ENCODE data around the gene MAPKAPK2. TPM values are rescaled to one million over a fixed set of nuclear protein-coding genes. Genes with fewer than 3 reads are reported as not detected.
A peak's percentile ranks its signal among the peaks of the same experiment; 100 is the strongest.

MAPKAPK2 gene
- total and polyA plus RNA-seq, 2 of the 13 experiments (the other 11 are each of a cell fraction or from before 2014, with no cell fraction given), result 16.6 to 34.0 TPM

DNA sequence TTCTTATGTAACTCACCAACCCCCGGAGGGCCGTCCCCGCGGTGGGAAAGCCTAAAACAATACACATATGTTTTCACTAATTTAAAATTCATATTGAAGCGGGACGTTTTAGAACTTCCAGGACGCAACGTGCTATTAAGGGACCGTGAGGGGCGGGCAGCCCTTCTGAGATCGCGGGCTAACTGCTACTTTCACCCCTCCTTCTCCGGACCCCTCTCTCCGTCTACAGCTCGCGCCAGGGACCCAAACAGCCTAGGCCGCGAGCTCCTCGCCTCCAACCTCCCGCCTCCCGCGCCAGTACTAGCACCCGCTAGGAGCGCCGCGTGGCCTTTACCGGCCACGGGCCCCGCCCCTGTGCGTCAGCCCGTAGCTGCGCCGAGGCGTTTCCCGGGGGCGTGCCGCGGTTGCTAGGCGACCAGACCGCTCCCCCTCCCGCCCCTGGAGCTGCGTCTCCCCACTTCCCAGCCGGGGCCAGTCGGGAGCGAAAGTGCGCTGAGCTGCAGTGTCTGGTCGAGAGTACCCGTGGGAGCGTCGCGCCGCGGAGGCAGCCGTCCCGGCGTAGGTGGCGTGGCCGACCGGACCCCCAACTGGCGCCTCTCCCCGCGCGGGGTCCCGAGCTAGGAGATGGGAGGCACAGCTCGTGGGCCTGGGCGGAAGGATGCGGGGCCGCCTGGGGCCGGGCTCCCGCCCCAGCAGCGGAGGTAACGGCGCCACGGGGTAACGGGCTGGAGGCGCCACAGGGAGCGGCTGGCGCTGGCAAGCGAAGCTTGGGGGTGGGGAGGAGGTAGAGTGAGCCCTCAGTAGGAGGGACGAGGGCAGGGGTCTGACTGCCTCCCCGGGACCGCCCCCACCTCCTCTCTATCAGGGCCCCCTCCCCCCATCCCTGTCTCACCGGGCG is 49.4 kb upstream of the MAPKAPK2 start, which contains the start of gene DYRK3 (continued):
- TF ChIP-seq, protein P1, sequence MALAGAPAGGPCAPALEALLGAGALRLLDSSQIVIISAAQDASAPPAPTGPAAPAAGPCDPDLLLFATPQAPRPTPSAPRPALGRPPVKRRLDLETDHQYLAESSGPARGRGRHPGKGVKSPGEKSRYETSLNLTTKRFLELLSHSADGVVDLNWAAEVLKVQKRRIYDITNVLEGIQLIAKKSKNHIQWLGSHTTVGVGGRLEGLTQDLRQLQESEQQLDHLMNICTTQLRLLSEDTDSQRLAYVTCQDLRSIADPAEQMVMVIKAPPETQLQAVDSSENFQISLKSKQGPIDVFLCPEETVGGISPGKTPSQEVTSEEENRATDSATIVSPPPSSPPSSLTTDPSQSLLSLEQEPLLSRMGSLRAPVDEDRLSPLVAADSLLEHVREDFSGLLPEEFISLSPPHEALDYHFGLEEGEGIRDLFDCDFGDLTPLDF (CRISPR knock-in tag; IDR thresholded peaks at IDR 0.05), result peak; percentile 53; the same call in 1 of the 2 replicates
- TF ChIP-seq, protein P2, sequence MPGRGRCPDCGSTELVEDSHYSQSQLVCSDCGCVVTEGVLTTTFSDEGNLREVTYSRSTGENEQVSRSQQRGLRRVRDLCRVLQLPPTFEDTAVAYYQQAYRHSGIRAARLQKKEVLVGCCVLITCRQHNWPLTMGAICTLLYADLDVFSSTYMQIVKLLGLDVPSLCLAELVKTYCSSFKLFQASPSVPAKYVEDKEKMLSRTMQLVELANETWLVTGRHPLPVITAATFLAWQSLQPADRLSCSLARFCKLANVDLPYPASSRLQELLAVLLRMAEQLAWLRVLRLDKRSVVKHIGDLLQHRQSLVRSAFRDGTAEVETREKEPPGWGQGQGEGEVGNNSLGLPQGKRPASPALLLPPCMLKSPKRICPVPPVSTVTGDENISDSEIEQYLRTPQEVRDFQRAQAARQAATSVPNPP (CRISPR knock-in tag; IDR thresholded peaks at IDR 0.05), result no peak
- TF ChIP-seq, protein P3, sequence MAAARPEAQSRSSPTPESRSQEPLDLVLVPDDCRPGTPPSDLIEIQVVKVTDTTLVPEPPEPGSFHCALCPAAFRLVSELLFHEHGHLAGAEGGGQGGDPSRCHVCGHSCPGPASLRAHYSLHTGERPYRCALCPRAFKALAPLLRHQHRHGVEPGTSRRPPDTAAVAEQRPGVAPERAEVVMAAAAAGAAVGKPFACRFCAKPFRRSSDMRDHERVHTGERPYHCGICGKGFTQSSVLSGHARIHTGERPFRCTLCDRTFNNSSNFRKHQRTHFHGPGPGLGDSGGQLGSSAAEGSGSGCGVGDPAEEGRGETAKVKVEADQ (CRISPR knock-in tag; IDR thresholded peaks at IDR 0.05; ENCODE audit: borderline replicate concordance), result peak; percentile 34; the same call in 1 of the 2 replicates
- TF ChIP-seq, protein P4, sequence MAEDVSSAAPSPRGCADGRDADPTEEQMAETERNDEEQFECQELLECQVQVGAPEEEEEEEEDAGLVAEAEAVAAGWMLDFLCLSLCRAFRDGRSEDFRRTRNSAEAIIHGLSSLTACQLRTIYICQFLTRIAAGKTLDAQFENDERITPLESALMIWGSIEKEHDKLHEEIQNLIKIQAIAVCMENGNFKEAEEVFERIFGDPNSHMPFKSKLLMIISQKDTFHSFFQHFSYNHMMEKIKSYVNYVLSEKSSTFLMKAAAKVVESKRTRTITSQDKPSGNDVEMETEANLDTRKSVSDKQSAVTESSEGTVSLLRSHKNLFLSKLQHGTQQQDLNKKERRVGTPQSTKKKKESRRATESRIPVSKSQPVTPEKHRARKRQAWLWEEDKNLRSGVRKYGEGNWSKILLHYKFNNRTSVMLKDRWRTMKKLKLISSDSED (CRISPR knock-in tag; IDR thresholded peaks at IDR 0.05), result no peak
- TF ChIP-seq ZNF225 (CRISPR knock-in tag; IDR thresholded peaks at IDR 0.05) (peak; percentile 24; the same call in 1 of the 2 replicates), NR2F1 (CRISPR knock-in tag; IDR thresholded peaks at IDR 0.05) (no peak), ZFP36 (IDR thresholded peaks at IDR 0.05; ENCODE audit: borderline replicate concordance, low read depth, low read length, partially characterized antibody) (no peak), U2AF2 (IDR thresholded peaks at IDR 0.05; ENCODE audit: low read depth, low read length) (no peak), TEAD3 (CRISPR knock-in tag; optimal IDR thresholded peaks at IDR 0.05; ENCODE audit: borderline replicate concordance) (peak; percentile 42), ZFP82 (CRISPR knock-in tag; IDR thresholded peaks at IDR 0.05; ENCODE audit: borderline replicate concordance) (no peak), ZNF460 (CRISPR knock-in tag; IDR thresholded peaks at IDR 0.05; ENCODE audit: borderline replicate concordance) (no peak), GABPA (IDR thresholded peaks at IDR 0.05; ENCODE audit: low read depth, low read length) (no peak), GABPA (CRISPR knock-in tag; IDR thresholded peaks at IDR 0.05; ENCODE audit: low read depth) (no peak), KAT2B (IDR thresholded peaks at IDR 0.05; ENCODE audit: borderline replicate concordance, low read depth, low read length) (no peak)
- TF ChIP-seq, protein P5, sequence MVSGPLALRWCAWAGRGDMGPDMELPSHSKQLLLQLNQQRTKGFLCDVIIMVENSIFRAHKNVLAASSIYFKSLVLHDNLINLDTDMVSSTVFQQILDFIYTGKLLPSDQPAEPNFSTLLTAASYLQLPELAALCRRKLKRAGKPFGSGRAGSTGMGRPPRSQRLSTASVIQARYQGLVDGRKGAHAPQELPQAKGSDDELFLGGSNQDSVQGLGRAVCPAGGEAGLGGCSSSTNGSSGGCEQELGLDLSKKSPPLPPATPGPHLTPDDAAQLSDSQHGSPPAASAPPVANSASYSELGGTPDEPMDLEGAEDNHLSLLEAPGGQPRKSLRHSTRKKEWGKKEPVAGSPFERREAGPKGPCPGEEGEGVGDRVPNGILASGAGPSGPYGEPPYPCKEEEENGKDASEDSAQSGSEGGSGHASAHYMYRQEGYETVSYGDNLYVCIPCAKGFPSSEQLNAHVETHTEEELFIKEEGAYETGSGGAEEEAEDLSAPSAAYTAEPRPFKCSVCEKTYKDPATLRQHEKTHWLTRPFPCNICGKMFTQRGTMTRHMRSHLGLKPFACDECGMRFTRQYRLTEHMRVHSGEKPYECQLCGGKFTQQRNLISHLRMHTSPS (CRISPR knock-in tag; IDR thresholded peaks at IDR 0.05; ENCODE audit: low read depth), result no peak
- TF ChIP-seq, protein P6, sequence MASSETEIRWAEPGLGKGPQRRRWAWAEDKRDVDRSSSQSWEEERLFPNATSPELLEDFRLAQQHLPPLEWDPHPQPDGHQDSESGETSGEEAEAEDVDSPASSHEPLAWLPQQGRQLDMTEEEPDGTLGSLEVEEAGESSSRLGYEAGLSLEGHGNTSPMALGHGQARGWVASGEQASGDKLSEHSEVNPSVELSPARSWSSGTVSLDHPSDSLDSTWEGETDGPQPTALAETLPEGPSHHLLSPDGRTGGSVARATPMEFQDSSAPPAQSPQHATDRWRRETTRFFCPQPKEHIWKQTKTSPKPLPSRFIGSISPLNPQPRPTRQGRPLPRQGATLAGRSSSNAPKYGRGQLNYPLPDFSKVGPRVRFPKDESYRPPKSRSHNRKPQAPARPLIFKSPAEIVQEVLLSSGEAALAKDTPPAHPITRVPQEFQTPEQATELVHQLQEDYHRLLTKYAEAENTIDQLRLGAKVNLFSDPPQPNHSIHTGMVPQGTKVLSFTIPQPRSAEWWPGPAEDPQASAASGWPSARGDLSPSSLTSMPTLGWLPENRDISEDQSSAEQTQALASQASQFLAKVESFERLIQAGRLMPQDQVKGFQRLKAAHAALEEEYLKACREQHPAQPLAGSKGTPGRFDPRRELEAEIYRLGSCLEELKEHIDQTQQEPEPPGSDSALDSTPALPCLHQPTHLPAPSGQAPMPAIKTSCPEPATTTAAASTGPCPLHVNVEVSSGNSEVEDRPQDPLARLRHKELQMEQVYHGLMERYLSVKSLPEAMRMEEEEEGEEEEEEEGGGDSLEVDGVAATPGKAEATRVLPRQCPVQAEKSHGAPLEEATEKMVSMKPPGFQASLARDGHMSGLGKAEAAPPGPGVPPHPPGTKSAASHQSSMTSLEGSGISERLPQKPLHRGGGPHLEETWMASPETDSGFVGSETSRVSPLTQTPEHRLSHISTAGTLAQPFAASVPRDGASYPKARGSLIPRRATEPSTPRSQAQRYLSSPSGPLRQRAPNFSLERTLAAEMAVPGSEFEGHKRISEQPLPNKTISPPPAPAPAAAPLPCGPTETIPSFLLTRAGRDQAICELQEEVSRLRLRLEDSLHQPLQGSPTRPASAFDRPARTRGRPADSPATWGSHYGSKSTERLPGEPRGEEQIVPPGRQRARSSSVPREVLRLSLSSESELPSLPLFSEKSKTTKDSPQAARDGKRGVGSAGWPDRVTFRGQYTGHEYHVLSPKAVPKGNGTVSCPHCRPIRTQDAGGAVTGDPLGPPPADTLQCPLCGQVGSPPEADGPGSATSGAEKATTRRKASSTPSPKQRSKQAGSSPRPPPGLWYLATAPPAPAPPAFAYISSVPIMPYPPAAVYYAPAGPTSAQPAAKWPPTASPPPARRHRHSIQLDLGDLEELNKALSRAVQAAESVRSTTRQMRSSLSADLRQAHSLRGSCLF (CRISPR knock-in tag; IDR thresholded peaks at IDR 0.05; ENCODE audit: borderline replicate concordance), result no peak
